SK-N-SH (cell line): ENCODE data around the gene RASD2. TPM values are rescaled to one million over a fixed set of nuclear protein-coding genes. Genes with fewer than 3 reads are reported as not detected.

ENCODE experiments used
- CTCF ChIA-PET: fragments of 300-600, 350-600 bp; formaldehyde crosslinking; extraction: SDS; loops from one replicate; lab custom pipeline; 2021; lab: Yijun Ruan, JAX
- POLR2A ChIA-PET: fragments of 350-600 bp; sonication (Branson Sonifier 250); formaldehyde crosslinking; extraction: SDS; loops from one replicate; lab custom pipeline; 2020; ENCODE audit warnings: antibody characterized with exemption, inconsistent platforms; lab: Yijun Ruan, JAX
- DNase-seq: peaks from one replicate; pipeline ENCODE4 v3.0.0; 2012
- H2AFZ ChIP-seq: fragments of 200-600 bp; sonication (generic); 2 replicates; pipeline ENCODE4 v1.8.1; 2016; ENCODE audit warnings: antibody characterized with exemption, mild to moderate bottlenecking, low read depth
- H3F3A ChIP-seq: fragments of 200-600 bp; sonication (generic); replicated peaks from 2 replicates; pipeline ENCODE3; 2016; ENCODE audit warnings: antibody characterized with exemption, mild to moderate bottlenecking; ENCODE audit not compliant: insufficient read depth
- H3K27ac ChIP-seq, 2 experiments: fragments of 200-500 bp in 1 of 2; fragments of 200-600 bp in 1 of 2; sonication (Bioruptor generic) in 1 of 2; sonication (generic), shearing (Covaris generic) in 1 of 2; 2 replicates each; pipeline versions ENCODE4 v1.5.1 to v1.6.1; 2014 to 2016; ENCODE audit warnings: low read depth in 2 of 2, inconsistent platforms in 1 of 2, low read length in 1 of 2, mild to moderate bottlenecking in 1 of 2, mixed read lengths in 1 of 2
- H3K27me3 ChIP-seq: fragments of 200-600 bp; sonication (generic), shearing (Covaris generic); 2 replicates; pipeline ENCODE4 v1.6.1; 2016; ENCODE audit warnings: mixed run types; ENCODE audit not compliant: insufficient read depth
- H3K36me3 ChIP-seq, 2 experiments: fragments of 200-500 bp in 1 of 2; fragments of 200-600 bp in 1 of 2; sonication (Bioruptor generic) in 1 of 2; sonication (generic) in 1 of 2; replicated peaks in 1 of 2; 2 replicates each; pipeline versions ENCODE3 to v1.5.1; 2014 to 2016; ENCODE audit warnings: low read length in 1 of 2, mild to moderate bottlenecking in 1 of 2; ENCODE audit not compliant: insufficient read depth in 2 of 2, control insufficient read depth in 1 of 2
- H3K4me1 ChIP-seq, 2 experiments: fragments of 200-500 bp in 1 of 2; fragments of 200-600 bp in 1 of 2; sonication (Bioruptor generic) in 1 of 2; sonication (generic), shearing (Covaris generic) in 1 of 2; 2 replicates each; pipeline versions ENCODE4 v1.5.1 to v1.6.1; 2014 to 2016; ENCODE audit warnings: low read depth in 1 of 2, low read length in 1 of 2, mixed run types in 1 of 2; ENCODE audit not compliant: insufficient read depth in 2 of 2, control insufficient read depth in 1 of 2
- H3K4me2 ChIP-seq: fragments of 200-600 bp; sonication (generic), shearing (Covaris generic); 2 replicates; pipeline ENCODE4 v1.6.1; 2017; ENCODE audit warnings: mixed run types
- H3K4me3 ChIP-seq, 2 experiments: fragments of 200-500 bp in 1 of 2; fragments of 200-600 bp in 1 of 2; sonication (Bioruptor generic) in 1 of 2; sonication (generic), shearing (Covaris generic) in 1 of 2; 2 replicates each; pipeline versions ENCODE4 v1.5.1 to v1.8.1; 2014 to 2016; ENCODE audit warnings: low read depth in 2 of 2, inconsistent platforms in 1 of 2, low read length in 1 of 2, mild to moderate bottlenecking in 1 of 2, mixed read lengths in 1 of 2, moderate library complexity in 1 of 2
- H3K79me2 ChIP-seq: fragments of 200-600 bp; sonication (generic); 2 replicates; pipeline ENCODE4 v1.8.1; 2017; ENCODE audit warnings: mild to moderate bottlenecking; ENCODE audit not compliant: insufficient read depth
- H3K9ac ChIP-seq: fragments of 200-600 bp; sonication (generic); 2 replicates; pipeline ENCODE4 v1.6.1; 2017; ENCODE audit warnings: mixed run types
- H3K9me2 ChIP-seq: fragments of 200-600 bp; sonication (generic); 2 replicates; pipeline ENCODE4 v1.6.1; 2017; ENCODE audit warnings: mixed run types
- H3K9me3 ChIP-seq: fragments of 200-600 bp; sonication (generic); 2 replicates; pipeline ENCODE4 v1.6.1; 2017; ENCODE audit warnings: mixed run types, mild to moderate bottlenecking, moderate library complexity
- H4K20me1 ChIP-seq: fragments of 200-600 bp; sonication (generic); 2 replicates; pipeline ENCODE4 v1.6.1; 2017; ENCODE audit warnings: mild to moderate bottlenecking, mixed run types; ENCODE audit not compliant: insufficient read depth
- CHD2 ChIP-seq: fragments of 150-350 bp; IDR thresholded peaks from 2 replicates; pipeline ENCODE4 v1.6.1; 2018; ENCODE audit warnings: low read length; ENCODE audit not compliant: partially characterized antibody
- EP300 ChIP-seq, 2 experiments: IDR thresholded peaks; 2 replicates each; pipeline versions ENCODE4 v1.4.0 to v1.6.1; 2012; ENCODE audit warnings: borderline replicate concordance in 1 of 2, low read depth in 1 of 2, low read length in 1 of 2
- FOSL2 ChIP-seq: IDR thresholded peaks from 2 replicates; pipeline ENCODE4 v1.4.0; 2012; ENCODE audit warnings: low read depth, mild to moderate bottlenecking, moderate library complexity, borderline replicate concordance
- FOXJ3 ChIP-seq: sonication (generic); formaldehyde crosslinking; IDR thresholded peaks from 2 replicates; pipeline ENCODE4 v1.5.1; 2020; ENCODE audit warnings: mild to moderate bottlenecking, missing genetic modification reagents
- GABPA ChIP-seq: IDR thresholded peaks from 2 replicates; pipeline ENCODE4 v1.4.0; 2012; ENCODE audit warnings: low read depth, mild to moderate bottlenecking
- GATA2 ChIP-seq: sonication (generic); formaldehyde crosslinking; IDR thresholded peaks from 2 replicates; pipeline ENCODE4 v1.5.0; 2020; ENCODE audit warnings: mild to moderate bottlenecking, missing genetic modification reagents
- JUND ChIP-seq: IDR thresholded peaks from 2 replicates; pipeline ENCODE4 v1.4.0; 2012
- MEF2A ChIP-seq: IDR thresholded peaks from 2 replicates; pipeline ENCODE4 v1.4.0; 2012; ENCODE audit warnings: low read depth, borderline replicate concordance
- MXI1 ChIP-seq: IDR thresholded peaks from 2 replicates; pipeline ENCODE4 v1.6.1; 2012; ENCODE audit warnings: mild to moderate bottlenecking, low read depth, low read length, improper control_type of control experiment
- NFIC ChIP-seq: IDR thresholded peaks from 2 replicates; pipeline ENCODE4 v1.4.0; 2012; ENCODE audit warnings: borderline replicate concordance
- POLR2AphosphoS5 ChIP-seq: IDR thresholded peaks from 2 replicates; pipeline ENCODE4 v1.6.1; 2012; ENCODE audit warnings: low read depth, low read length
- RCOR1 ChIP-seq: fragments of 150-350 bp; IDR thresholded peaks from 2 replicates; pipeline ENCODE4 v1.6.1; 2017; ENCODE audit warnings: antibody characterized with exemption, low read length
- RFX5 ChIP-seq: IDR thresholded peaks from 2 replicates; pipeline ENCODE4 v1.6.1; 2012; ENCODE audit warnings: mild to moderate bottlenecking, improper control_type of control experiment, low read length
- RXRA ChIP-seq: IDR thresholded peaks from 2 replicates; pipeline ENCODE4 v1.4.0; 2012; ENCODE audit warnings: low read depth, mild to moderate bottlenecking, borderline replicate concordance
- SMC3 ChIP-seq: IDR thresholded peaks from 2 replicates; pipeline ENCODE4 v1.6.1; 2012; ENCODE audit warnings: low read depth, low read length, improper control_type of control experiment
- TAF1 ChIP-seq: IDR thresholded peaks from 2 replicates; pipeline ENCODE4 v1.6.1; 2012; ENCODE audit warnings: low read depth, mild to moderate bottlenecking, low read length, moderate library complexity, borderline replicate concordance
- TCF12 ChIP-seq: IDR thresholded peaks from 2 replicates; pipeline ENCODE4 v1.4.0; 2012
- TEAD4 ChIP-seq: IDR thresholded peaks from 2 replicates; pipeline ENCODE4 v1.4.0; 2012; ENCODE audit warnings: mild to moderate bottlenecking, borderline replicate concordance; ENCODE audit not compliant: insufficient read depth
- YY1 ChIP-seq: IDR thresholded peaks from 2 replicates; pipeline ENCODE4 v1.4.0; 2012; ENCODE audit warnings: low read depth, mild to moderate bottlenecking
- WGBS: methylation state at CpG from one replicate; pipeline ENCODE4 v1.1.6; 2017; ENCODE audit warnings: low lambda C conversion rate; 5-methylcytosine and 5-hydroxymethylcytosine counted together
- polyA plus RNA-seq, 3 experiments: library from polyadenylated mRNA; depleted of rRNA; stranded (reverse); fragments of >200 nt; gene quantifications; 2 replicates each; pipeline ENCODE4 v1.2.3, GENCODE V29; 2012
- TF ChIP-seq, protein P1 (sequence below): IDR thresholded peaks from 2 replicates; pipeline ENCODE4 v1.4.0; 2012; ENCODE audit warnings: low read depth
- TF ChIP-seq, protein P2 (sequence below): IDR thresholded peaks from 2 replicates; pipeline ENCODE4 v1.4.0; 2012; ENCODE audit warnings: low read depth, borderline replicate concordance
- TF ChIP-seq, protein P3 (sequence below): fragments of 200-600 bp; sonication (generic); IDR thresholded peaks from 2 replicates; pipeline ENCODE4 v1.6.1; 2017; ENCODE audit warnings: antibody characterized with exemption, mild to moderate bottlenecking, moderate library complexity
- TF ChIP-seq, protein P4 (sequence below): fragments of 150-350 bp; IDR thresholded peaks from 2 replicates; pipeline ENCODE4 v1.6.1; 2016; ENCODE audit warnings: mild to moderate bottlenecking, low read depth, low read length

RASD2 gene
- polyA plus RNA-seq, 1 of the 3 experiments (the other 2 are of a cell fraction), result 0.30 TPM

DNA sequence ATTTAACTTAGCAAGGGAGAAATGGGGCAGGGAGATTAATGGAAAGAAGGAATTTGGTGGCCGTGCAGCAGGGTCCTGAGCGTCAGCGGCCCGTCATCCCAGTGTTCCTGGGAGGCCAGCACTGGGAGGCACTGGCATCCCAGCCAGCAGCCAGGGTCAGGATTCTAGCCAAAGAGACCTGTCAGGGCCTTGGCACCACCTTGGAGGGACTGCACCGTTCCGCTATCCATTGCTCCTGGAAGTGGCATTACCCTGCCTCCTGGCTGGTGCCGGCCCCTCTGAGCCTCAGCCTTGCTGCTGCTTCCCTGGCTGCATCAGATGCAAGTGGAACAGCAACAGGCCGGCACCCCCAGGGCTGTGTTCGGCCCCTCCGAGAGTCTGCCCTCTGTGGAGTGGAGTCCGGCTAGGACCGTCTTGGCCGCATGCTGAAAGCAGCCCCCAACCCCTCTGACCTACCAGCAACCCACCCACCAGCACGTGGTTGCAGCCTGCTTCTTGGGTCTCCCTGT lies 30.1 kb downstream of the RASD2 start:
- Histone ChIP-seq H3K27ac (no peak overlapping the region), H4K20me1 (no peaks in the 10 kb centered on the region), H3K4me3 (no peak overlapping the region), H3K9me2 (no peaks in the 10 kb centered on the region), H2AFZ (no peak overlapping the region), H3K9me3 (no peaks in the 10 kb centered on the region), H3K36me3 (no peaks in the 10 kb centered on the region), H3K79me2 (no peaks in the 10 kb centered on the region), H3F3A (peaks cover 11% of the 10 kb centered on the region), H3K27me3 (no peaks in the 10 kb centered on the region), H3K4me1 (peaks cover 9 to 13% of the 10 kb centered on the region in 2 experiments; a peak in 3 of 4 replicates), H3K4me2 (no peak overlapping the region), H3K9ac (no peak overlapping the region)
- no peak for TF ChIP-seq GATA2
- TF ChIP-seq, protein P1, sequence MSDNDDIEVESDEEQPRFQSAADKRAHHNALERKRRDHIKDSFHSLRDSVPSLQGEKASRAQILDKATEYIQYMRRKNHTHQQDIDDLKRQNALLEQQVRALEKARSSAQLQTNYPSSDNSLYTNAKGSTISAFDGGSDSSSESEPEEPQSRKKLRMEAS, result no peak
- TF ChIP-seq, protein P2, sequence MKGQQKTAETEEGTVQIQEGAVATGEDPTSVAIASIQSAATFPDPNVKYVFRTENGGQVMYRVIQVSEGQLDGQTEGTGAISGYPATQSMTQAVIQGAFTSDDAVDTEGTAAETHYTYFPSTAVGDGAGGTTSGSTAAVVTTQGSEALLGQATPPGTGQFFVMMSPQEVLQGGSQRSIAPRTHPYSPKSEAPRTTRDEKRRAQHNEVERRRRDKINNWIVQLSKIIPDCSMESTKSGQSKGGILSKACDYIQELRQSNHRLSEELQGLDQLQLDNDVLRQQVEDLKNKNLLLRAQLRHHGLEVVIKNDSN, result no peak
- TF ChIP-seq CHD2, result no peak
- no peak for TF ChIP-seq JUND
- no peak for TF ChIP-seq FOXJ3 (CRISPR knock-in tag)
- TF ChIP-seq YY1, result no peak
- no peak for TF ChIP-seq GABPA
- no peak for TF ChIP-seq MEF2A
- TF ChIP-seq RCOR1, result no peak
- TF ChIP-seq TAF1, result no peak
- TF ChIP-seq EP300 (IDR thresholded peaks at IDR 0.05; ENCODE audit: borderline replicate concordance in 1 of 2, low read depth in 1 of 2, low read length in 1 of 2), result no peak
- no peak for TF ChIP-seq RFX5
- TF ChIP-seq POLR2AphosphoS5, result no peak
- POLR2A ChIA-PET, result no interaction called here
- 92% methylated on average over 12 of the region's 14 CpGs for WGBS
- CTCF ChIA-PET, result interaction anchor here (0.7 to 2.2 kb wide), 5 partner anchors 12 to 194 kb away, joined by 3 to 12 read pairs (median 6); no protein-coding TSS in a partner anchor
- DNase-seq, result no peak

DNA sequence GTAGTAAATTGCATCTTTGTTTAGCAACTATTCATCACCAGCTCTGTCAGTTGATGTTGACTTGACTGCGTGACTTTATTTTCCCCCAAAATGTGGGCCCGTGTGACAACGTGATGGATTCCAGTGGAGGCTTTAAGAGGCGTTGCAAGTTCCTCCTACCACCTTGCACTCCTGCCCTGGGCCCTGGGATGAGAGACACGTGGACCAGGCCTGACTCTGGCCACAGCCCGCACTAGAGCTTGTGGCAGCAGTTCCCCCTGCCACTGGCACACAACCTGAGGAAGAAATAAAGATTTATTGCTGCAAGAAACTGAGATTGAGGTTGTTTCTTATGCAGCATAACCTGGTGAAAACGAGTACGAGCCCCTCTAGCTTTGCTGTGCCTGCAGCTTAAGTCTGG lies 31.9 kb downstream of the RASD2 start:
- CTCF ChIA-PET, result interaction anchor here (0.7 to 3.9 kb wide), 5 partner anchors 10 to 169 kb away, joined by 3 to 31 read pairs (median 3); no protein-coding TSS in a partner anchor
- H3K27ac ChIP-seq, result no peak overlapping the region
- WGBS, result 87% methylated on average over 8 of the region's 8 CpGs
- no peak for TF ChIP-seq RXRA
- TF ChIP-seq EP300 (IDR thresholded peaks at IDR 0.05; ENCODE audit: borderline replicate concordance in 1 of 2, low read depth in 1 of 2, low read length in 1 of 2), result no peak
- TF ChIP-seq, protein P2, result no peak
- no peak for TF ChIP-seq MEF2A
- TF ChIP-seq MXI1, result no peak
- no peak for TF ChIP-seq TCF12
- TF ChIP-seq, protein P3, sequence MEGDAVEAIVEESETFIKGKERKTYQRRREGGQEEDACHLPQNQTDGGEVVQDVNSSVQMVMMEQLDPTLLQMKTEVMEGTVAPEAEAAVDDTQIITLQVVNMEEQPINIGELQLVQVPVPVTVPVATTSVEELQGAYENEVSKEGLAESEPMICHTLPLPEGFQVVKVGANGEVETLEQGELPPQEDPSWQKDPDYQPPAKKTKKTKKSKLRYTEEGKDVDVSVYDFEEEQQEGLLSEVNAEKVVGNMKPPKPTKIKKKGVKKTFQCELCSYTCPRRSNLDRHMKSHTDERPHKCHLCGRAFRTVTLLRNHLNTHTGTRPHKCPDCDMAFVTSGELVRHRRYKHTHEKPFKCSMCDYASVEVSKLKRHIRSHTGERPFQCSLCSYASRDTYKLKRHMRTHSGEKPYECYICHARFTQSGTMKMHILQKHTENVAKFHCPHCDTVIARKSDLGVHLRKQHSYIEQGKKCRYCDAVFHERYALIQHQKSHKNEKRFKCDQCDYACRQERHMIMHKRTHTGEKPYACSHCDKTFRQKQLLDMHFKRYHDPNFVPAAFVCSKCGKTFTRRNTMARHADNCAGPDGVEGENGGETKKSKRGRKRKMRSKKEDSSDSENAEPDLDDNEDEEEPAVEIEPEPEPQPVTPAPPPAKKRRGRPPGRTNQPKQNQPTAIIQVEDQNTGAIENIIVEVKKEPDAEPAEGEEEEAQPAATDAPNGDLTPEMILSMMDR, result no peak
- TF ChIP-seq POLR2AphosphoS5, result no peak
- no peak for TF ChIP-seq SMC3
- no peak for TF ChIP-seq TEAD4
- TF ChIP-seq, protein P4, sequence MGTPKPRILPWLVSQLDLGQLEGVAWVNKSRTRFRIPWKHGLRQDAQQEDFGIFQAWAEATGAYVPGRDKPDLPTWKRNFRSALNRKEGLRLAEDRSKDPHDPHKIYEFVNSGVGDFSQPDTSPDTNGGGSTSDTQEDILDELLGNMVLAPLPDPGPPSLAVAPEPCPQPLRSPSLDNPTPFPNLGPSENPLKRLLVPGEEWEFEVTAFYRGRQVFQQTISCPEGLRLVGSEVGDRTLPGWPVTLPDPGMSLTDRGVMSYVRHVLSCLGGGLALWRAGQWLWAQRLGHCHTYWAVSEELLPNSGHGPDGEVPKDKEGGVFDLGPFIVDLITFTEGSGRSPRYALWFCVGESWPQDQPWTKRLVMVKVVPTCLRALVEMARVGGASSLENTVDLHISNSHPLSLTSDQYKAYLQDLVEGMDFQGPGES, result no peak
- no peak for TF ChIP-seq RCOR1
- TF ChIP-seq FOSL2, result no peak
- no peak for TF ChIP-seq JUND
- TF ChIP-seq, protein P1, result no peak
- no peak for TF ChIP-seq CHD2
- no peak for TF ChIP-seq NFIC

More for the DNA sequence above, 31.9 kb downstream of the RASD2 start:
- Histone ChIP-seq H3K4me1 (peaks cover 7 to 10% of the 10 kb centered on the region in 2 experiments; a peak in 3 of 4 replicates), H3F3A (peaks cover 9% of the 10 kb centered on the region), H3K4me2 (no peak overlapping the region), H3K27me3 (no peaks in the 10 kb centered on the region), H2AFZ (no peak overlapping the region), H3K9ac (no peak overlapping the region), H3K4me3 (no peak overlapping the region), H3K9me2 (no peaks in the 10 kb centered on the region), H4K20me1 (no peaks in the 10 kb centered on the region), H3K36me3 (no peaks in the 10 kb centered on the region), H3K79me2 (no peaks in the 10 kb centered on the region), H3K9me3 (no peaks in the 10 kb centered on the region)
- DNase-seq, result no peak
- POLR2A ChIA-PET, result no interaction called here
